Embryonic facial prominence (tissue), 1 donor: ENCODE data around the gene ACYP1.
"Not testable (repeated sequence)": the region's sequence is repeated elsewhere in the genome, so short reads cannot be mapped to it uniquely, and the experiment has no call there.

Source experiments
- DNase-seq: peaks from one replicate; pipeline ENCODE4 v3.0.0-alpha.2; 2016; ENCODE audit errors: extremely low spot score

Gene ACYP1

DNA sequence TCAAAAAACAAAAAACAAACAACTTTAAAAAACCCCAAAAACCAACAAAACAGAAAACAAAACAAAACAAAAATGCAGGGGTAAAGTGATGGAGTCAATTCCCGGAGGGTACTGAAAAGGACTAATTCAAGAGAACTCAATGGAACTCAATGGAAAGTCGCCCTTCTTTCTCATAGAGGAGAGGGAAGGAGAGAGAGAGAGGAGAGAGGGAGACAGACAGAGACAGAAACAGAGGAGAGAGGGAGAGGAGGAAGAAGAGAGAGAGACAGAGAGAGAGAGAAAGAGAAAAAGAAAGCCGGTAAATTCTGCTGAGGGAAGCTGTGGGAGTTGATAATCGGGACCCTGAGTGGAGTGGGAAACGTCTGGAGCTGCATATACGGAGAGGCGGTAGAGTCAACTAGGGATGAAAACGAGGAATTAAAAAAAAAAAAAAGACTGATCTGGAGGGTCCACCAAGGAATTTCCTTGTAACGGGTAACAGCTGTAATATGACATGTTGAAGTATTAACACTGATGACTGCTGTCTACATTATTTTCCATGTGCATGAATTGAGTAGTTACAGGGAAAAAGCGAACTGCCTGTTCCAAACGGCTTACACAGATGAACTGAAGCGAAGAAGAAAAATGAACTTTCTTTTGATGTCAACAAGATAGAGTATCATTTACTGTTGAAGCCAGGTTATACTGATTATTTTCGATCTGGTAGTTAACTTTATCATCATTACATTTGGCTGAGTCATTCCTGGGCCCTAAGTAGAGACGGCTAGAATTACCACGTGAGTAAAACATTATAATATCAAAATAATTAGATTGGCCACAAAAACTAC, 4.7 kb upstream of the ACYP1 start:
- DNase-seq: peak; percentile 76

- DNase-seq: not testable (repeated sequence)
Measured at GRCh38 chr14:75067765-75068164, 3.9 kb upstream of the ACYP1 start.

- DNase-seq: no peak
Measured at GRCh38 chr14:75067212-75067611, 3.4 kb upstream of the ACYP1 start.

DNA sequence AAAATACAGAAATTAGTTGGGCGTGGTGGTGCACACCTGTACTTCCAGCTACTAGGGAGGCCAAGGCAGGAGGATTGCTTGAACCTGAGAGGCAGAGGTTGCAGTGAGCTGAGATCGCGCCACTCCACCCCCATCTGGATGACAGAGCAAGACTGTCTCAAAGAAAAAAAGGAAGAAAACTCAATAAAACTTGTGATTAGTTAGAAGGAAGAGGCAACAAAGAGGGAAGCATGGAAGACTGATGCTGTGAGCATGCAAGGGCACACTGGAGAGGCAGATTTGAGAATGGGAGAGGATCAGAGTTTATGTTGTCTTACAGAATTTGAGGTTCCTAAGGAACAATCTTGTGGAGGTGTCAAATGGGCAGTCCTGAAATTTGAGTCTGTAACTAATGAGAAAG, 2.9 kb upstream of the ACYP1 start:
- DNase-seq: no peak

- no peak for DNase-seq
Measured at GRCh38 chr14:75064205-75064567, 362 bp upstream of the ACYP1 start.

- no peak for DNase-seq
Measured at GRCh38 chr14:75063013-75063412, 811 bp downstream of the ACYP1 start.

DNA sequence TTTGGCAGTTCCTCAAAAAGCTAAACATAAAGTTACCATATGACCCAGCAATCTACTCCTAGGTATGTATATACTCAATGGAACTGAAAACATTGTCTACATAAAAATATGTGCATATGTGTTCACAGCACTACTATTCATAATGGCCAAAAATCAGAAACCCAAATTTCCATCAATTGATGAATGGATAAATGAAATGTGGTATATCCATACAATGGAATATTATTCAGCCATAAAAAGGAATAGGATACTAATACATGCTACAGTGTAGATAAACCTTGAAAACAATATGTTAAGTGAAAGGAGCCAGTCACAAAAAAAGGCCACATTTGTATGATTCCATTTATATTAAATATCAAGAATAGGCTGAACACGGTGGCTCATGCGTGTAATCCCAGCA, 3.4 kb downstream of the ACYP1 start:
- no peak for DNase-seq

- DNase-seq: no peak
Measured at GRCh38 chr14:75059642-75060041, 4.2 kb downstream of the ACYP1 start.

GRCh38 chr14:75054421-75054820, 9.4 kb downstream of the ACYP1 start:
- no peak for DNase-seq

DNA sequence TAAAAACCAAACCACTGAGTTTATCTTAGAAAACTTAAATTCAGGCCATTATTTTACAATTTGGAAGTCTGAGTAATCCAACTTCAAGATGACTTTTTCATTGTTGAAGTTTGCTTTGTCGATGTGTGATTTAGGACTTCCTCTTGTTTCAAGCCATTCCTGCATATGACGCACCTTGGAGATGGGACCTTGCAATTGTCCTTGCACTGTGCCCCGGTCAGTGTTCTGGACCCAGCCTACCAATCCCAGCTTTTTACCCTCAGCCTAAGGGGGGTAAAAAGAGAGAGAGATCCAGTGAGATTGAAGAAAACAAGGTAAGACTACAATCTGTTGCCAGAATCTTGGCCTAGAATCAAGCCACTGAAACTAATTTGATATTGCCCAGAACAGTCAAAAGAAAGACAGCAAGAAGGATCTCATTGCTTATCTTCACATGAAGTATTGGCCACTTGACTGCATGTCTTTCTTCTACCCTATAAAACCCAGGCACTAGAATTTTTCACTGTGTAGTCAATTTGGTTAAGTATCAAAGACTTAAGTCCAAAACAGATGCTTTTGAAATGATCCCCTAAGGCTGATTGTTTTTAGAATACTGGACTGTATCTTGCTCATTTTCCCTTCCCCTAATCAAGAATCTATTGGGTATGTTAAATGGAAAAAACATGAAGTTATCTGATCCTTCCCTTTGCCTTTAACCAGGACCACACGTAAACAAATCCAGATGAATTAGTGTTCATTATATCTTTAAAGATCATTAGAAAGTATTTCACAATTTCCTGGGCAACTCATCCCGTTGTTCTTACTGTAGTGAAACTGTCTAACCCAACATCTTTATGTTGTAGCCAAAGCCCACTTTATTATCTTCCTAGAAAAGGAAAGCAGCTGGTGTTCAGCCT, 10.2 kb downstream of the ACYP1 start:
- DNase-seq: no peak

- no peak for DNase-seq
Measured at GRCh38 chr14:75051556-75051899, 12.3 kb downstream of the ACYP1 start.

DNA sequence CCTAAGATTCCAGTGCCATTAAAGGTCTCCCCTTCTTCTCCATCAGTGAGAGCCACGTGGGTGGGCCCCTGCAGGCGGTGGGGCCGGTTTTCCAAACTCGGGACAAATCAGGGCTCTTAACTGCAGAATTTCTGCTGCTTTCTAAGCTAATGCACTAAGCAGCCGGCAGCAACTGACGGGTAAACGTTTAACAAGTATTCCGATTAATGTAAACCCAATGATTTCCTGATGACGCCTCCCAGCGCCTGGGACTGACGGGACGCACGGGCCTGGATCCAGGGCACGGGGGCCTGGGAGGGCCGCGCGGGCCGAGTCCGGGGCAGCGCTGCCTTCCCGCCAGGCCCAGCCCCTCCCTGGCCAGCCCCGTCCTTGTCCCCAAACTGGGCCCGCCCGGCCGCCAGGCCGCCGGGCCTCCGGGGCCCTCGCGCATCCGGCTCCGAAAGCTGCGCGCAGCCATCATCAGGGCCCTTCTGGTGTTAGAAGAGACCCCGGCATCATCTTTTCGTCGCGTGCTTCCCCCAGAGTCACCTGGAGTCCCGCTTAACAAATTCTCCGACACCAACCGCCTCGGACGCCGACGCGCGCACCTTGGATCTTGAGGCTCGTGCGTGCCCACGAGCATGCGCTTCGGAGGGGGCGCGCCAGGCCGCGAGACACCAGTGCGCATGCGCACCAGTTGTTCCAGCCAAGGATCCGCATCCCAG, 12.8 kb downstream of the ACYP1 start, which contains the start of gene MLH3:
TSS of gene MLH3 (minus strand) at position 616 of the 704 bp plus-strand sequence. CDS start 1,812 bp downstream, outside the sequence.
- DNase-seq: no peak

DNA sequence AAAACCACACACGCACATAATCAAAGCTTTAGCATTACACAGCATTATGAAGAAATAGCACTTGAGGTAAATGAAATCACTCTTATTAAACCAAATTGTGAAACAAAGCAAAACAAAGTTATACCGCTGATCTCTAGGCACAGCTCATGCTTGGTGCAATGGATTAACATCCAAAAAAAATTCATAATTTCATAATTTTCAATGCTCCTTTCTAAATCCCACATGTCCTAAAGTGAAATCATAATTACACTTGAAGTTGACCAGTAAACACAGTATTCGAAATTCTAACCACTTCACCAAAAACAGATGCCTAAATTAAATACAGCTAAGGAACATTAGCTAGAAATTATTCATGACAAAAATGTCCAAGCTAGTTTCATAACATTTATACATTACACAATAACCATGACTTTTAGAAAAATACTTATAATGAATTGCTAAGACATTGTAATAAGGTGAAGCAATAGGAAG, 14.1 kb downstream of the ACYP1 start:
- no peak for DNase-seq

GRCh38 chr14:75049136-75049535, 14.7 kb downstream of the ACYP1 start:
- no peak for DNase-seq

DNA sequence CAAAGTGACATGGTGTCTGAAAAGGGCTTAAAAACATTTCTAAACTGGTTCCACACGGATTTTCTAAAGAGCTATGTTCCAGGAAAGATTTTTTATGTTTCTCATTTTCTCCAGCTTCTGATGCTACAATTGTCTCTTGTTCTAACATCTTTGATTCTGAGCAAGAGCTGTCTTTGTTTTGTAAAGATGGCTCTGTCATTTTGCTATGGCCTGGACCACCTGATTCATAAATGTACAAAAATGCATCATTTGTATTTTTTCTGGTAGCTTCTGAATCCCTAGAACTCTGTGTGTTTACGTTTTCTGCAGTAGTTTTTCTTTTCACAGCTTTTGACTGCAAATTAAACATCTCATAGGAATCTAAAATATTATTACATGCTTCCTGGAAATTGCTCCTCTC, 15.7 kb downstream of the ACYP1 start:
- no peak for DNase-seq

GRCh38 chr14:75047506-75047905, 16.3 kb downstream of the ACYP1 start:
- DNase-seq: no peak

DNA sequence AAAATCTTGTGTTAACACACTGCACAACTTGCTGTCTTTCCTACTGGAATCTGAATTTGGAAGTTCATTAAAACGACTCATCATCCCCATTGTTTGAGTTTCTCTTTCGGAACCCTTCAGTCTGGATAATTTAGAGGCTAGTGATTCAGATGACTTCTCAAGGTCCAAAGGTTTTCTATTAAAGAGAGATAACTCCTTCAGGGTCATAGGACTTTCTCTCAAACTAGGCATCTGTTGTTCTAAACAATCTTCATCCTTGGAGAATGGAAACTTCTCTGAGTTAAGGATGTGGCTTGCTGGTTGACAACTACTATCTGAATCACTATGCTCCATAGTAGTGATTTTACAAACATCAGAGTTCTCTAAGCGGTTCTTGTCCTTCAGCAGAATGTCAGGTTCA, 16.9 kb downstream of the ACYP1 start:
- no peak for DNase-seq

GRCh38 chr14:75046275-75046674, 17.5 kb downstream of the ACYP1 start:
- no peak for DNase-seq

GRCh38 chr14:75044752-75045151, 19.1 kb downstream of the ACYP1 start:
- no peak for DNase-seq

- DNase-seq: no peak
Measured at GRCh38 chr14:75044322-75044721, 19.5 kb downstream of the ACYP1 start.

DNA sequence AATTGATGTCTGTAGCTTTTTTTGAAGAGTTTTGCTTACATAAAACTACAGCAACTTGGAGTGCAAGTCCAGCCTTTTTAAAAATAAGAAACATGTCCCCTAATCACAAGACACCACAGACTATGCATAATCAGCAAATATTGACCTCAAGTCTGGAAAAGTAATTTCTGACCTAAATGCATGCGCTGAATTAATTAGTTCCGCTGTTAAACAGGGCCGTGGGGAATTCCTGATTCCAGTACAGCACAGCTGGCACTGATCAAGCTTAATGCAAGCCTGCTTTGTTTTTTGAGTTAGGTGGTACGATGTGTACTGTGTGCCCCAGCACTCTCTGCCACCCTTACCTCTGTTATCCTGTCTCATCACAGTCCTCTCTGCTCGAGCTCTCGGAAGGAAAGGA, 21.8 kb downstream of the ACYP1 start:
- no peak for DNase-seq

GRCh38 chr14:75041613-75042012, 22.2 kb downstream of the ACYP1 start:
- DNase-seq: no peak
